Adipose tissue (tissue), 3 donors: ENCODE measurements around the gene AIFM2. TPM values are rescaled to one million over a fixed set of nuclear protein-coding genes. Genes with fewer than 3 reads are reported as not detected.

ENCODE experiments used
- H3K27ac ChIP-seq: one replicate; pipeline ENCODE4 v1.5.1; 2013; ENCODE audit warnings: low read depth, low read length
- WGBS, 3 donors: extraction: QIAGEN DNeasy Blood & Tissue Kit; methylation state at CpG; one replicate each; pipeline ENCODE4 v1.1.7; 2013; 5-methylcytosine and 5-hydroxymethylcytosine counted together
- polyA plus RNA-seq, 3 donors: library from polyadenylated mRNA; stranded (reverse); fragments of 200-250 nt; gene quantifications; one replicate each; pipeline ENCODE4 v1.2.3, GENCODE V29; 2013
- donor health status: healthy with polysubstance abuse.
- donor health status: Bipolar disorder and iron deficiency.
- donor health status: healthy.

Gene AIFM2
- polyA plus RNA-seq, 3 donors: 12.3 to 88.0 (median 24.6) TPM

DNA sequence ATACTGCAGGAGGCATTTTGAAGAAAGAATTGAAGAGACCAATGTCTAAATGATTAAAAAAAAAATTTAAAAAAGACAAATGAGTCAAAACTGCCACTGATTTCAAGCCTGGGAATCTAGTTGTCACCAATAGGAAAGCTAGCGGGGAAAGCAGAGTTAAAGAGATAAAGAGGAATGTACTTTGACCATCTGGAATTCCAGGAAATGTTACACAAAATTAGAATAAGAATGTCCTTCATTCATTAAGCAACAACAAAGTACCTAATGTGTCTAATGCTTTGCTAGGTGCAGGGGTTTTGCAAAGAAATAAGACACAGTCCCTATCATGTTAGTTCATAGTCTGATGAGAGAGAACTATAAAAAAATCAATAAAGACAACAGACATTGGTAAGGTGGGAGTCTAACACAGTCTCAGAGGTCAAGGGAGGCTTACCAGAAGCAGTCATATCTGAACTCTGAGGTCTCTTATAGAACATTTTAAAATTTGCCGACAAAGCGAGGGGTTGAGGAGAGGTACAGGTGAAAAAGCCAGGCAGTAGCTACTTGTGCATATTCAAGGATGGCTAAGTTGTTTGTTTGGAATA, 22.7 kb upstream of the AIFM2 start:
- H3K27ac ChIP-seq: no peak overlapping the region
- WGBS, 3 donors: 59 to 64% (median 64%) methylated on average over 3 of the region's 3 CpGs

DNA sequence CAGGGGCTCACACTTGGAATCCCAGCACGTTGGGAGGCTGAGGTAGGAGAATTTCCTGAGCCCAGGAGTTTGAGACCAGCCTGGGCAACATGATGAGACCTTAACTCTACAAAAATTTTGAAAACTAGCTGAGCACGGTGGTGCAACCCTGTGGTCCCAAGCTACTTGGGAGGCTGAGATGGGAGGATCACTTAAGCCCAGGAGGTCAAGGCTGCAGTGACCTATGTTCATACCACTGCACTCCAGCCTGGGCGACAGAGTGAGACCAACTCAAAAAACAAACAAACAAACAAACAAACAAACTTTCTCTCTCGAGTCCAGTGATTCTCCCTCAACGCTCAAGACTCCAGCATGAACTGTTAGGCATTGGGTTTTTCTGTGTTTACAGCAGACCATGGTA, 15.9 kb upstream of the AIFM2 start:
- no peak overlapping the region for H3K27ac ChIP-seq
- 92 to 94% (median 92%) methylated on average over 5 of the region's 5 CpGs for WGBS, 3 donors

DNA sequence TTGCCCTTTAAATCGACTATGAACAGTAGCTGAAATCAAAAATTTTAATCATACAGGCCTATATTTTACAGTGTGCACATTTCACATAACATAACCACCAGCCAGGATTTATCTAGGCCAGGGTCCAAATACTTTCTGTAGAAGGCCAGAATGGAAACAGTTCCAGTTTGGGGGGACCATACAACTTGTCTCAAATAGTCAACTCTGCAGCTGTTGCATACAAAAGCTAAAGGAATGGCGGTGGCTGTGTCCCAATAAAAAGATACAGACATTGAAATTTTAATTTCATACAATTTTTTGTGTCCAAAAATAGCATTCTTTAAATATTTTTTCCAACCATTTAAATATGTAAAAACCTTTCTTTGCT, 14.6 kb upstream of the AIFM2 start:
- no peak overlapping the region for H3K27ac ChIP-seq
- 25 to 35% (median 32%) methylated on average over 2 of the region's 2 CpGs for WGBS, 3 donors

DNA sequence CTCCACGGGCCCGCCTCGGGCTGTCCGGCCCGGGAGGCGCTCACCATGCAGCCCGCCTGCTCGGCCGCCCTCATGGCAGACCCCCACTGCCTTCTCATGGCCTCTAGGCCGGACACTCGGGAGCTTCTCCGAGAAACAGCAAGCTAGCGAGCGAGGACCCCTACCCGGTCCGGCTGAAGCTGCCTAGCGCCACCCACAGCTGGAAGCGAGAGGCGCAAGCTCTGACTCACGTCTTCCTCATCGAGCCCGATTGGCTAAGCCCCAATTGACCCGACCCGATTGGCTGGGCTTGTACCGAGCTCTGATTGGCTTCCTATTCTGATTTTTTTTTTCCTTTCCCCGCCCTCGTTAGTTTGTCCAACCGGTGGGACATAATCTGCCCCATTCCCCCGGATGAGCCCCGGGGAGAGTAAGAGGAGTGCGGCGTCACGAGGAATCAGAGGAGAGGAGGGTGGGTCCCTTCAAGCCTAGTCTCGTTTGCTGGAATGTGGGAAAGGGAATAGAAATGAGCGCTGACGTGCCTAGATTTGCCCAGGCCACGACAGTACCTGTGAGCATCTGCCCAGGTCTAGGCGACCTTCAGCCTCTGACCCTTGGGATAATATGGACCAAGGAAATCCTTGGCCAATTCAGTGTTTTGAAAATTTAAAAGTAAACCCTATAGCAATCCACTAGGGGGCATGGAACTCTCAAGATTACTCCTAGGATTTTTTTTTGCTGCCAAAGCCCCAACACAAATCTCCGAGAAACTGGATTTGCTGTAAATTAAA, 14.0 kb upstream of the AIFM2 start, which contains the start of gene TYSND1:
Gene TYSND1 (minus strand): TSS at position 212 of the 770 bp plus-strand sequence. CDS start 114 bp downstream, at position 98.
- peak within 1 kb of the TSS; percentile 0 for H3K27ac ChIP-seq
- 1% methylated on average over 34 to 39 of the region's 39 CpGs for WGBS, 3 donors

DNA sequence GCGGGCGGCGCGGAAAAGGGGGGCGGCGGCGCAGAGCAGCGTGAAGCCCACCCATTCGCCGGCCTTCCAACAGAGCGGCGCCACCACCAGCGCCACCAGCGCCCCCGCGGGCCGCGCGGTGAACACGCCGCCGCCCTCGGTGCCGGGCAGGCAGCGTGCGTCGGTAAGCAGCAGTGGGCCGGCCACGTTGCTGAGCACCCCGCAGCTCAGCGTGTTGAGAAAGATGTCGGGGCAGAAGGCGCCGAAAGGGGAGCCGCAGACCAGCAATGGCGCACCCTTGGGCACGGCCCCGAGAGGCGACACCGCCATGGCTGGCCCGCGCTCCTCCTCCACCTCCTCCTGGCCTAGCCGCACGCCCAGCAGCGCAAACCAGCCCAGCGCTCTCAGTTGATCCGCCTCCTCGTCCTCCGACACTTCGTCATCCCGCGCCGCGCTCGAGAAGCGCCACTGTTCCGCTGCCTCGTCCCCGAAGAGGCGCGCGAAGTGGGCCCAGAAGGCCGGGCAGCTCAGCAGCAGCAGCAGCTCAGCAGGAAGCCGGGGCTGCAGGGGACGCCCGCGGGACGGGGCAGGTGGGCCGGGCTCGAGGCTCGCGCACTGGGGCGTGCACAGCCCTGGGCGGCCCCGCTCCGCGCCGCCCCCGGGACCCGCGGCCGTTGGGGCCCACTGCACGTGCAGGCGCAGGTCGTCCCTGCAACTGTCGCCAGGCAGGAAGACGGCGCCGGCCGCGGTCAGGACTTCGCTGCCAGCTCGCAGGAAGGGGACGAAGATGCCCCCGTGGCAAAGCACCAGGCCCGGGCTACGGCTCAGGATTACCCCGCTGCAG, 13.3 kb upstream of the AIFM2 start:
- 0 to 1% (median 0%) methylated on average over 63 to 97 of the region's 98 CpGs for WGBS, 3 donors
- peak overlapping the region; percentile 0 for H3K27ac ChIP-seq

DNA sequence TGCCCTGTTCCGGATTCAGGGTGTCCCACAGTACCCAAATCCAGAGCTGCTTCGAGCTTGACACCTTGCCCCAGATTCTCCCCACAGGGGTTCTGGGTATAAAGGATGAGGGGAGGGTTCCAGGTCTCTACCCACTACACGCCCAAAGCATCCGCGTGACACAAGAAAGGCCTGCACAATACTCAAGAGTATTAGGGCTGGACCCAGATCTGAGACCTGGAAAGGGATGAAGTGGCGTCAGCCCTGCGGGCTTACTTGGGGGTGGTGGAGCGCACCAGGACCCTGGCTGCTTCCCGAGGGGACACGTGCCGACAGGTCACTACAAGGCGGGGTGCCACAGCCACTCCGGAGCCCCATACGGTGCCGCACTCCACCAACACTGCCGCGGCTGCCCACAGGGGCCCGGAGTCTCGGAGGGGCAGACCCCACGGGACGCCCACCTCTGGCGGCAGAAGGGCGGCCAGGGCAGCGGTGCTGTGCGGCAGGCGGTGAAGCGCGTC, 12.6 kb upstream of the AIFM2 start:
- no peak overlapping the region for H3K27ac ChIP-seq
- WGBS, 3 donors: 9 to 12% (median 11%) methylated on average over 25 to 28 of the region's 28 CpGs

DNA sequence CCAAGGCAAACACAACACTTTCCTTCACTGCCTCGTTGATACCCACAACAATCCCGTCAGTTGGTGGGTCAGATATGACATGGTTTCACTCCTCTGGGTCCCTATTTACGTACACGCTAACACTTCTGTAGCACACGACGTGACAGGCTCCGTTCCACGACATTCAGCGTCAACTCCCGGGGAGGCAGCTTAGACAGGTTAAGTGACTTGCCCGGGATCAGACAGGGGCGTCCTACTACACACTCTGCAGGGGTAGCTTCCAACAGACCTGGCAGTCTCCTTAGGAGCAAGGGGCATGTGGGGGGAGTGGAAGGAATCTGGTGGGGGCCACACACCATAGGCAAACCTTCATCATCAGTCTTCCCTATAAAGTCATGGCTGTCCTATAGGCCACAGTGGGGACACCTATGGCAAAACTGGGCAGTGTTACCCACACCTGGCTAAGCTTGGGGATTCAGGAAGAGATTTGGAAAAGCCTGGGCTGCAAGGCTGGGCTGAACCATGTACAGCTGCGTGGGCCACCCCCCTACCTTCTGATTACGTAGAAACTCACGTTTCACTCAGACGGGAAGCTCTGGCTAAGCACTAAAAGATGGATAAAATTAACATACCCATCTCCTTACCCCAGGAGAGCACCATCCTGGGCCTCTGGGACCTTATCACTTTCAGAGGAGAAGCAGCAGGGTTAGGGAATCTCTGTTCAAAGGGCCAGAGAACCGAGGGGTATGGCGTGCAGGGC, 11.9 kb upstream of the AIFM2 start:
- WGBS, 3 donors: 81 to 83% (median 83%) methylated on average over 18 of the region's 18 CpGs
- H3K27ac ChIP-seq: no peak overlapping the region

DNA sequence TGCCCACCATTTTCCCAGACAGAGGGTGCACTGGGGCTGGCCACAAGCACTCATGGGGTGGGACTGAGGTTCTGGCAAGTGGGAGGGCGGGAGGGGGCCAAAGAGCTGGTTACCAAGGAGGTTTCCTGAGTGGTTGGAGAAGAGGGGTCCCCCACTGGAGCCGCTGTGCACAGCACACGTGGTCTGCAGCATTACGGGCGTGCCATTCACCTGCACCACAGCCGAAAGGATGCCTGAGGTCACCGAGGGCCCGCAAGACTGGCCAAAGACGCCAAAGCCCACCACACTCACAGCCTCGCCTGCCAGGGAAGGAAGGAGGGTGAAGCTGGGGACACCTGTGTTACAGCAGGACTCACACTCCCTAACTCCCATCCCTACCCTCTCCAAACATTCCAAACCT, 9.9 kb upstream of the AIFM2 start:
- 91 to 96% (median 95%) methylated on average over 10 of the region's 10 CpGs for WGBS, 3 donors
- no peak overlapping the region for H3K27ac ChIP-seq

DNA sequence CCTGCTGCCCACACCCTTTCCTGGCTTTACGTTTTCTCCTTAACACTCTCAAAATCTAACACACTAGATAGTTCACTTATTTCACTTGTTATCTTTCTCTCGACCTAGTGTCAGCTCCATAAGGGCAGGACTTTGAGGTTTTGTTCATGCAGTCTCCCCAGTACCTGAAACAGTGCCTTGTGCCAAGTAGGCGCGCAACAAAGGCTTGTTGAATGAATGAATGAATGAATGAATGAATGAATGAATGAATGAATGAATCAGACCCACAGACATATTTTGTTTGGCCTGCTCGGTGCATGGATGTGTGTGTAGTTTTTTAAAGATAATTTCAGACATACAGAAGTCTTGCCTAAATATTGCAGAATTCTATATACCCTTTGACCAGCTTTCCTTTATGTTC, 7.7 kb upstream of the AIFM2 start:
- no peak overlapping the region for H3K27ac ChIP-seq

DNA sequence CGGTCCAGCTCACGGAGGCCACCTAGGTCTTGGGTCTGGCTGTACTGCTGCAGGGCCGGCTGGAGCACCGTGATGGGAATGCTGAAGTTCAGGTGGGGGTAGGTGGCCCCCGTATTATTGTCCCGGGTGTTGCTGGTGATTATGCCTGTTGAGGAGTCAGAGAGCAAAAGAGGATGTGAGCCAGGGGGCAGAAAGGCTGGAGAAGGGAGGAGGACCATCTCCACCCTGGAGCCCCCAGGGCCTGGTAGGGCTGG, 7.3 kb upstream of the AIFM2 start:
- no peak overlapping the region for H3K27ac ChIP-seq
- WGBS, 3 donors: 91 to 96% (median 93%) methylated on average over 6 of the region's 6 CpGs

More for the DNA sequence above, 7.7 kb upstream of the AIFM2 start:
- WGBS, 3 donors: 72 to 81% (median 77%) methylated on average over 5 of the region's 5 CpGs

DNA sequence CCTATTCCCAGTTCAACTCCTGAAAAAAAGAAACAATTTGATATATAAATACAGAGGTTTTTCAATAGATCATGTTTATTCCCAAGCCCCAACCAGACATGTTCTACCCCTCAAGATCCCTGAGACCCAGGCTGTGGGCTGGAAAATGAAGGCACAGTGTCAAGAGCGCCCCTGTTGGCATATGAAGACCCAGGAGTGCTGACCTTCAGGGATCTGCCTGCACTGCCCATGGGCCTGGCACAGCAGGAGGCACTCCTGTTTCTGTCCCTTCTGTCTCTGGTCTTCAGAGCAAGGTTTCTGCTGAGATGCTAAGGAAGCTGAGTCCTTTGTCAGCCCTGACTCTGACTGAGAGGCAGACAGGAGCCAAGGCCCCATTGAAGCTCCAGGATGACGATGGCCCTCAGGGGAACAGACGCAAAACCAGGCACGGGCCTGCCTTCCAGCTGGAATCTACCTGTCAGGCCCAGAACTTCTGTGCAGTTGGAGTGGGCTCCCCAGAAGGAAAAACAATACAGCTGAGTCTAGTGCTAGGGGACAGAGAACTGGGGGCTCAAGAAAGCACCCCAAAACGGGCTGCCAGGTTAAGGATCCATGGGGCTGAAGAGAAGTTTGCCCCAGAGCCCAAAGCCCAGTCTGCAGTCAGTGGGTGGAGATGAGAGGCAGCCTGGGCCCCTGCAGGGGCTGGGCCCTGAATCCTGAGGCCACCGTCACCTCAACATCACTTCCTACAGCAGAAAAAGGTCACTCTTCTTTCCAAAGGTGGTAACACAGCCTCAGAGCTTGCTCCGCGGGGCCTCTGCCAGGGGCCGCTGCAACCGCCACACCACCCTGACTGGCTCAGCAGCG, 6.7 kb upstream of the AIFM2 start:
- H3K27ac ChIP-seq: no peak overlapping the region
- WGBS, 3 donors: 91 to 94% (median 92%) methylated on average over 11 of the region's 11 CpGs

DNA sequence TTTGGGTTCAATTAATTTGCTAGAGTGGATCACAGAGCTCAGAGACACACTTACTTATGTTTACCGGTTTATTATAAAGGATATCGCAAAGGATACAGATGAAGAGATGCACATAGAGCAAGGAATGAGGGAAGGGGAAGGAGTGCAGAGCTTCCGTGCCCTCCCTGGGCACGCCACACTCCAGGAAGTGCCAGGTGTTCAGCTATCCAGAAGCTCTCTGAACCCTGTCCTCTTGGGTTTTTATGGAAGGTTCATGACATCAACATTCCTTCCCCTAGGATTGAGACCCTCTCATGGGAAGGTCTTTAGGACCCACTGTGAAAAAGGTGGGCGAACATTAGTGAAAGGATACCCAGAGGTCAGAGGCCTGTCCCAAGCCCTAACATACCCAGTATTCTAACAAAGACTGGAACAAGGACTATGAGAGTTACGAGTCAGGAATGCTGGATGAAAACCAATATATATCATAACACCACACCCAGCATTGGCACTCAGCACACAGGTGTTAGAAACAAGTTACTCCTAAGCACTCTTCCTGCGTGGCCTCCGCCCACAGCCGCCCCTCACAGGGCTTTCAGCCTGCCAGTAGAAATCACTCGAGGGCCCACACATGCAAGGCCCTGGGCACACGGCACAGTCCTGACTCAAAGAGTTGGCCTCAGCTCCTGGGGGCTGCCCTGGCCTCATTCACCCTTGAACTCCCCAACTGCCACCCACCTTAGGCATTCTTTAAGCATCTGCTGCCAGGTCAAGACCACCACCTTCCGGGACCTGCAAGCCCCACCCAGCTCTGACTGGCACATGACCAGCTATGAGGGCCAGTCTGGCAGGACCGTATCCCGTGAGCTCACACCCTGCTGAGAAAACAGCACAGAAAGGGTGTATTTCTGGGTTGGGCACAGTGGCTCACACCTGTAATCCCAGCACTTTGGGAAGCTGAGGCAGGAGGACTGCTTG, 5.6 kb upstream of the AIFM2 start:
- WGBS, 3 donors: 88 to 93% (median 90%) methylated on average over 14 of the region's 14 CpGs
- H3K27ac ChIP-seq: no peak overlapping the region

DNA sequence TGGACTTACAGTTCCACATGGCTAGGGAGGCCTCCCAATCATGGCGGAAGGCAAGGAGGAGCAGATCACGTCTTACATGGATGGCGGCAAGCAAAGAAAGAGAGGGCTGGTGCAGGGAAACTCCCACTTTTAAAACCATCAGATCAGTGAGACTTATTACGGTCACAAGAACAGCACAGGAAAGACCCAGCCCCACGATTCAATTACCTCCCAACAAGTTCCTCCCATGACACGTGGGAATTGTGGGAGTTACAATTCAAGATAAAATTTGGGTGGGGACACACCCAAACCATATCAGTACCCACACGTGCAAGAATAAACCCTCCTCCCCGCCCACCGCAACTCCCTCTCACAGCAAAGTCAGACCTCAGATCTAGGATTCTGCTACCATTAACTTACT, 4.5 kb upstream of the AIFM2 start:
- WGBS, 3 donors: 82 to 94% (median 84%) methylated on average over 9 of the region's 9 CpGs
- H3K27ac ChIP-seq: no peak overlapping the region

DNA sequence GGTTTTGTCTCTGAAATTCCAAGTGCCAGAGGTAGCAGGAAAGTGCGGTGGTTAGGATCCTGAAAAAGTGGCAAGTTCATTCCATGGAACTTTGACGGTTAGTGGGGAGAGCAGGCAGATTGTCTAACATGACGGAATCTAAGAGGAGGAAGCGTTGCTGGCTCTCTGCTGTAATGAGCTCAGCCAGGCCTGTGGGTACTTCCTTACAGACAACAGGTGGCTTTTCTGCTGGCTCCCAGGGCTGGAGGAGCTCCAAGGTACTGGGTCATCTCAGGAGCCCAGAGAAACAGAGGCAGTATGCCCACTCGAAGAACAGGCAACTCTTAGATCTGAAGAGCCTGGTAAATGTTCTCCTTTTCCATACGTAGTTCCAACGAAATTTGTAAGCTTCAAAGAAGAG, 3.1 kb upstream of the AIFM2 start:
- no peak overlapping the region for H3K27ac ChIP-seq
- WGBS, 3 donors: 65 to 83% (median 75%) methylated on average over 7 of the region's 7 CpGs

DNA sequence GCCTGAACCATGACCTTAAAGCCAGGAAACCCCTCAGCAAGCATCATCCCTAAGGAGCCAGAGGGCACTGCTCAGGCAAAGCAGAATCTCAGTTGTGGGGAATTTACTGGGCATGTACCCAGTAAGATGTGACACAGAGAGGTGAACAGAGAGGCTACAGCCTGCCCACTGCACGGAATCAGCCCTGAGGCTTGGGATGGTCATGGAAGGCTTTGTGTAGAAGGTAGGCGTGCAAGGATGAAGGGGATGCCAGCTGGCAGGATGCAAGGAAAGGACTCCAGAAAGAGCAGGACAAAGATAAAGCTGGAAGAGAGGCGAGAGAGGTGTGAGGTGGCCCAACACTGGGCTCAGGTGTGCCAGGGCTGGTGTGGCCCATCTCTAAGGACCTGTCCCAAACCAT, 2.4 kb upstream of the AIFM2 start:
- WGBS, 3 donors: 77 to 94% (median 93%) methylated on average over 3 of the region's 3 CpGs
- H3K27ac ChIP-seq: no peak overlapping the region

DNA sequence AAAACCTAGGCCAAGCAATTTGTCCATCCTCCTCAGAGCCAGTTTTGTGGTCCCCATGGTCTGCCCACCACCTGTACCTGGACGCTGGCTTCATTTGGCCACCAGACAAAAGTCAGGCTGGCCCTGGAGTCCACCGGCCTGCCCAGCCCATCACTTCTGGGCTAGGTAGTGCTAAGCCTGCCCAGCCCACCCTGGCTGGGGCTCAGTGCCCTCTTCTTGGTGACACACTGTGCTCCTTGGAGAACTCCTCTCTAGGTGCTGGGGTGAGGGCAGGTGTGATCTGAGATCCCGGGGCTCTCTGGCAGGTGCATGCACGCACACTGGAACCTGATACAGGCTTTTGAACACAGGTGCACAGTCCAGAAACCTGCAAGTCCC, 1.1 kb downstream of the AIFM2 start:
- H3K27ac ChIP-seq: no peak overlapping the region
- 82 to 89% (median 85%) methylated on average over 4 of the region's 4 CpGs for WGBS, 3 donors
